Stomach smooth muscle (tissue), 2 donors: ENCODE results near the gene ZBED6.
"Not testable (repeated sequence)": the region's sequence is repeated elsewhere in the genome, so short reads cannot be mapped to it uniquely, and the experiment has no call there.

Source experiments
- H3K27ac ChIP-seq: one replicate; pipeline ENCODE4 v1.7.0; 2013; ENCODE audit warnings: mild to moderate bottlenecking, low read length, inconsistent platforms
- H3K27me3 ChIP-seq, 2 donors: one replicate each; pipeline ENCODE4 v1.7.0; 2013; ENCODE audit warnings: low read length in 2 of 2; ENCODE audit not compliant: insufficient read depth in 2 of 2, control insufficient read depth in 1 of 2
- H3K36me3 ChIP-seq, 2 donors: one replicate each; pipeline ENCODE4 v1.7.0; 2013; ENCODE audit warnings: low read length in 2 of 2; ENCODE audit not compliant: control insufficient read depth in 2 of 2, insufficient read depth in 2 of 2
- H3K4me1 ChIP-seq: one replicate; pipeline ENCODE4 v1.7.0; 2013; ENCODE audit warnings: low read length; ENCODE audit not compliant: control insufficient read depth, insufficient read depth
- H3K4me3 ChIP-seq, 2 donors: one replicate each; pipeline ENCODE4 v1.7.0; 2013; ENCODE audit warnings: low read length in 2 of 2
- H3K9ac ChIP-seq, 2 donors: one replicate each; pipeline ENCODE4 v1.7.0; 2013; ENCODE audit warnings: low read length in 2 of 2, mild to moderate bottlenecking in 1 of 2
- H3K9me3 ChIP-seq, 2 donors: one replicate each; pipeline ENCODE4 v1.7.0; 2013; ENCODE audit warnings: low read length in 2 of 2; ENCODE audit not compliant: control insufficient read depth in 2 of 2
- donor health status: healthy.
- donor health status: Pancreatic carcinoma.

ZBED6 gene

GRCh38 chr1:203795441-203796235, at the start of gene ZBED6, which contains the start of gene ZC3H11A:
Gene ZBED6, plus strand, starts transcription at chr1:203795623. Its CDS starts 1,900 bp downstream, at chr1:203797523.
Gene ZC3H11A, plus strand, starts transcription at chr1:203795623. Its CDS starts 21,448 bp downstream, at chr1:203817071.
- Histone ChIP-seq H3K9me3 (no peaks in the 10 kb centered on the region), H3K27ac (peak within 1 kb of the TSS; percentile 89), H3K36me3 (peaks cover 8 to 9% of the 10 kb centered on the region in 2 donors), H3K4me1 (peaks cover 17% of the 10 kb centered on the region), H3K9ac (peak within 1 kb of the TSS; percentile 88 to 98), H3K27me3 (no peaks in the 10 kb centered on the region), H3K4me3 (peak within 1 kb of the TSS; percentile 89 to 99)

GRCh38 chr1:203746281-203746680, 49.1 kb upstream of the ZBED6 start:
- Histone ChIP-seq H3K4me1 (peaks cover 7% of the 10 kb centered on the region), H3K27me3 (no peaks in the 10 kb centered on the region), H3K27ac (no peak overlapping the region), H3K9me3 (no peaks in the 10 kb centered on the region), H3K9ac (no peak overlapping the region), H3K36me3 (peaks cover 8 to 12% of the 10 kb centered on the region in 2 donors), H3K4me3 (no peak overlapping the region)

GRCh38 chr1:203751051-203751450, 44.4 kb upstream of the ZBED6 start:
- no peaks in the 10 kb centered on the region for H3K27me3 ChIP-seq
- H3K4me3 ChIP-seq, result no peak overlapping the region
- no peak overlapping the region for H3K27ac ChIP-seq
- no peaks in the 10 kb centered on the region for H3K4me1 ChIP-seq
- no peaks in the 10 kb centered on the region for H3K9me3 ChIP-seq
- H3K9ac ChIP-seq, result no peak overlapping the region
- no peaks in the 10 kb centered on the region for H3K36me3 ChIP-seq

GRCh38 chr1:203751618-203752361, 43.6 kb upstream of the ZBED6 start:
- not testable (repeated sequence) for H3K4me3 ChIP-seq, H3K9ac ChIP-seq, H3K27me3 ChIP-seq, H3K4me1 ChIP-seq, H3K9me3 ChIP-seq, H3K27ac ChIP-seq, H3K36me3 ChIP-seq

GRCh38 chr1:203754455-203754864, 41.0 kb upstream of the ZBED6 start:
- H3K4me3 ChIP-seq, result no peak overlapping the region
- no peaks in the 10 kb centered on the region for H3K4me1 ChIP-seq
- H3K9ac ChIP-seq, result no peak overlapping the region
- H3K27me3 ChIP-seq, result no peaks in the 10 kb centered on the region
- no peaks in the 10 kb centered on the region for H3K9me3 ChIP-seq
- no peak overlapping the region for H3K27ac ChIP-seq
- no peaks in the 10 kb centered on the region for H3K36me3 ChIP-seq

- no peaks in the 10 kb centered on the region for H3K36me3 ChIP-seq
- H3K9ac ChIP-seq, result no peak overlapping the region
- no peak overlapping the region for H3K27ac ChIP-seq
- H3K4me3 ChIP-seq, result no peak overlapping the region
- H3K27me3 ChIP-seq, result no peaks in the 10 kb centered on the region
- H3K9me3 ChIP-seq, result no peaks in the 10 kb centered on the region
- no peaks in the 10 kb centered on the region for H3K4me1 ChIP-seq
These were observed 39.4 kb upstream of the ZBED6 start for GRCh38 chr1:203756036-203756435.

GRCh38 chr1:203758749-203759148, 36.7 kb upstream of the ZBED6 start:
- H3K9ac ChIP-seq, H3K4me1 ChIP-seq, H3K27me3 ChIP-seq, H3K9me3 ChIP-seq, H3K4me3 ChIP-seq, H3K27ac ChIP-seq, H3K36me3 ChIP-seq: not testable (repeated sequence)

GRCh38 chr1:203760506-203760905, 34.9 kb upstream of the ZBED6 start:
- H3K27me3 ChIP-seq, result no peaks in the 10 kb centered on the region
- H3K4me1 ChIP-seq, result peaks cover 2% of the 10 kb centered on the region
- H3K9me3 ChIP-seq, result no peaks in the 10 kb centered on the region
- no peaks in the 10 kb centered on the region for H3K36me3 ChIP-seq
- no peak overlapping the region for H3K4me3 ChIP-seq
- no peak overlapping the region for H3K9ac ChIP-seq
- H3K27ac ChIP-seq, result no peak overlapping the region

GRCh38 chr1:203761958-203762357, 33.5 kb upstream of the ZBED6 start:
- not testable (repeated sequence) for H3K4me1 ChIP-seq, H3K27me3 ChIP-seq, H3K27ac ChIP-seq, H3K9ac ChIP-seq, H3K4me3 ChIP-seq, H3K36me3 ChIP-seq, H3K9me3 ChIP-seq

GRCh38 chr1:203763505-203763904, 31.9 kb upstream of the ZBED6 start:
- Histone ChIP-seq H3K27ac (no peak overlapping the region), H3K36me3 (no peaks in the 10 kb centered on the region), H3K27me3 (no peaks in the 10 kb centered on the region), H3K4me1 (peaks cover 2% of the 10 kb centered on the region), H3K9ac (no peak overlapping the region), H3K4me3 (no peak overlapping the region), H3K9me3 (no peaks in the 10 kb centered on the region)
